Measurements from ENCODE around the gene KCNJ5. TPM values are rescaled to one million over a fixed set of nuclear protein-coding genes. Genes with fewer than 3 reads are reported as not detected.

KCNJ5 gene
- total RNA-seq, 1 experiment from 2014 or later = 0.11 TPM

- 0 out of 7 replicates have a peak, but pooled peaks cover 0 to 3% (median 0%) of the 10 kb centered on the region in 3 experiments for H3K36me3 Mint-ChIP-seq (ENCODE audit: insufficient read depth in 1 of 3, low read depth in 3 of 3)
- peaks cover 17% of the 10 kb centered on the region; the same call in 1 of the 2 replicates for H3K27me3 ChIP-seq (ENCODE audit: insufficient read depth, low read length)
- H3K27me3 Mint-ChIP-seq (ENCODE audit: low read depth) = peaks cover 80% of the 10 kb centered on the region
- TF ChIP-seq CTCF (conservative IDR thresholded peaks at IDR 0.05) = no peak
- H4K8ac ChIP-seq (replicated peaks; ENCODE audit: insufficient read length, low read depth, low read length) = no peak overlapping the region
- no peak overlapping the region for H2BK12ac ChIP-seq (ENCODE audit: insufficient read length, low read depth, low read length)
- H2AFZ ChIP-seq (ENCODE audit: low read length) = no peak overlapping the region
- H3K4me2 ChIP-seq (ENCODE audit: insufficient read depth, insufficient read length, low read length) = no peak overlapping the region
- H3K27ac ChIP-seq (ENCODE audit: insufficient read length, low read depth, low read length) = no peak overlapping the region
- H3K79me2 ChIP-seq (ENCODE audit: insufficient read depth, low read length) = no peaks in the 10 kb centered on the region
- H4K20me1 ChIP-seq (ENCODE audit: control insufficient read depth, insufficient read depth, insufficient read length) = no peaks in the 10 kb centered on the region
- DNase-seq = no peak
- H3T11ph ChIP-seq (ENCODE audit: low read length) = no peak overlapping the region
- H3K27ac Mint-ChIP-seq = no peak overlapping the region
- H3K4me1 ChIP-seq (ENCODE audit: insufficient read depth, low read length) = peaks cover 13% of the 10 kb centered on the region
- H3K4ac ChIP-seq (ENCODE audit: low read depth, low read length) = no peak overlapping the region
- no peak overlapping the region for H4K91ac ChIP-seq (ENCODE audit: insufficient read length, low read depth, low read length)
- H3K23ac ChIP-seq (ENCODE audit: insufficient read length, low read depth, low read length) = no peak overlapping the region
- peaks cover 0 to 3% of the 10 kb centered on the region in 2 experiments; a peak in 2 of 5 replicates for H3K9me3 Mint-ChIP-seq
- H4K5ac ChIP-seq (ENCODE audit: insufficient read length, low read depth, low read length) = no peak overlapping the region
- H3K4me3 Mint-ChIP-seq = no peak overlapping the region; a peak in 1 of 5 replicates
- no CpG with 5 or more reads among the region's 3 CpGs for WGBS (ENCODE audit: extremely low coverage, insufficient read length, low lambda C conversion rate)
- H2BK15ac ChIP-seq (ENCODE audit: low read depth, low read length) = no peak overlapping the region
- no peak overlapping the region for H3K56ac ChIP-seq (ENCODE audit: insufficient read length, low read depth, low read length)
- H2BK20ac ChIP-seq (ENCODE audit: low read depth, low read length, poor library complexity, severe bottlenecking) = no peak overlapping the region
- H2BK120ac ChIP-seq (ENCODE audit: low read depth, low read length, poor library complexity, severe bottlenecking) = no peak overlapping the region
- no peaks in the 10 kb centered on the region for H3K23me2 ChIP-seq (ENCODE audit: insufficient read length, low read depth, low read length, poor library complexity, severe bottlenecking)
- no peak overlapping the region for H2BK5ac ChIP-seq (ENCODE audit: insufficient read length, low read length)
- peaks cover 36 to 41% of the 10 kb centered on the region in 2 experiments for H3K4me1 Mint-ChIP-seq
- H3K79me1 ChIP-seq (ENCODE audit: insufficient read depth, low read depth, low read length, poor library complexity, severe bottlenecking) = no peaks in the 10 kb centered on the region
- H2AK5ac ChIP-seq (ENCODE audit: insufficient read length, low read length) = no peak overlapping the region
- H3K14ac ChIP-seq (ENCODE audit: insufficient read depth, low read length) = no peak overlapping the region
- H3K18ac ChIP-seq (ENCODE audit: insufficient read length, low read depth, low read length) = no peak overlapping the region
- no peaks in the 10 kb centered on the region for H3K9me3 ChIP-seq (ENCODE audit: control insufficient read depth, low read depth, low read length)
- H3K9ac ChIP-seq (ENCODE audit: extremely low read depth, insufficient read length, low read length) = no peak overlapping the region
Observed at GRCh38 chr11:128931066-128931465, 39.9 kb downstream of the KCNJ5 start.

Measured in H9 (cell line).